ENCODE data around the gene PANK4.

The PANK4 gene

GRCh38 chr1:2495026-2495425 is 31.4 kb downstream of the PANK4 start:
- Mint-ChIP-seq H3K4me1 (peaks cover 72% of the 10 kb centered on the region), H3K36me3 (peaks cover 6% of the 10 kb centered on the region), H3K4me3 (no peak overlapping the region), H3K9me3 (no peaks in the 10 kb centered on the region), H3K27me3 (no peaks in the 10 kb centered on the region), H3K27ac (peak overlapping the region; percentile 73)
- ATAC-seq, result no peak

- no peaks in the 10 kb centered on the region for H3K9me3 Mint-ChIP-seq
- H3K36me3 Mint-ChIP-seq, result peaks cover 14% of the 10 kb centered on the region
- peaks cover 65% of the 10 kb centered on the region for H3K4me1 Mint-ChIP-seq
- no peak for ATAC-seq
- H3K27me3 Mint-ChIP-seq, result no peaks in the 10 kb centered on the region
- H3K4me3 Mint-ChIP-seq, result no peak overlapping the region
- peak overlapping the region; percentile 52 for H3K27ac Mint-ChIP-seq
Observed at GRCh38 chr1:2494323-2494693, 32.1 kb downstream of the PANK4 start.

GRCh38 chr1:2493691-2494322 is 32.6 kb downstream of the PANK4 start:
- H3K27ac Mint-ChIP-seq, result peak overlapping the region; percentile 52
- H3K4me1 Mint-ChIP-seq, result peaks cover 60% of the 10 kb centered on the region
- no peaks in the 10 kb centered on the region for H3K27me3 Mint-ChIP-seq
- no peak overlapping the region for H3K4me3 Mint-ChIP-seq
- ATAC-seq, result no peak
- peaks cover 19% of the 10 kb centered on the region for H3K36me3 Mint-ChIP-seq
- H3K9me3 Mint-ChIP-seq, result peaks cover 2% of the 10 kb centered on the region

- ATAC-seq, result no peak
- no peak overlapping the region for H3K4me3 Mint-ChIP-seq
- H3K4me1 Mint-ChIP-seq, result peaks cover 59% of the 10 kb centered on the region
- H3K9me3 Mint-ChIP-seq, result peaks cover 7% of the 10 kb centered on the region
- H3K27ac Mint-ChIP-seq, result peak overlapping the region; percentile 52
- no peaks in the 10 kb centered on the region for H3K27me3 Mint-ChIP-seq
- H3K36me3 Mint-ChIP-seq, result peaks cover 24% of the 10 kb centered on the region
Observed at GRCh38 chr1:2493218-2493617, 33.2 kb downstream of the PANK4 start.

GRCh38 chr1:2492091-2492490 is 34.3 kb downstream of the PANK4 start:
- H3K9me3 Mint-ChIP-seq, result peaks cover 10% of the 10 kb centered on the region
- ATAC-seq, result no peak
- no peaks in the 10 kb centered on the region for H3K27me3 Mint-ChIP-seq
- H3K4me1 Mint-ChIP-seq, result peaks cover 47% of the 10 kb centered on the region
- H3K36me3 Mint-ChIP-seq, result peaks cover 36% of the 10 kb centered on the region
- H3K4me3 Mint-ChIP-seq, result no peak overlapping the region
- H3K27ac Mint-ChIP-seq, result no peak overlapping the region

GRCh38 chr1:2489615-2490014 is 36.8 kb downstream of the PANK4 start:
- Mint-ChIP-seq H3K4me1 (peaks cover 29% of the 10 kb centered on the region), H3K36me3 (peaks cover 38% of the 10 kb centered on the region), H3K4me3 (no peak overlapping the region), H3K9me3 (peaks cover 10% of the 10 kb centered on the region), H3K27me3 (no peaks in the 10 kb centered on the region), H3K27ac (no peak overlapping the region)
- ATAC-seq, result no peak

- no peak overlapping the region for H3K27ac Mint-ChIP-seq
Observed at GRCh38 chr1:2488688-2489087, 37.7 kb downstream of the PANK4 start.

GRCh38 chr1:2486558-2486957 is 39.8 kb downstream of the PANK4 start:
- ATAC-seq, result no peak
- H3K36me3 Mint-ChIP-seq, result peaks cover 38% of the 10 kb centered on the region
- H3K4me1 Mint-ChIP-seq, result peaks cover 16% of the 10 kb centered on the region
- H3K9me3 Mint-ChIP-seq, result peaks cover 10% of the 10 kb centered on the region
- H3K27me3 Mint-ChIP-seq, result no peaks in the 10 kb centered on the region
- H3K27ac Mint-ChIP-seq, result no peak overlapping the region
- no peak overlapping the region for H3K4me3 Mint-ChIP-seq

More at GRCh38 chr1:2488688-2489087, 37.7 kb downstream of the PANK4 start:
- H3K9me3 Mint-ChIP-seq, result peaks cover 10% of the 10 kb centered on the region
- peaks cover 27% of the 10 kb centered on the region for H3K4me1 Mint-ChIP-seq
- no peak for ATAC-seq
- H3K36me3 Mint-ChIP-seq, result peaks cover 38% of the 10 kb centered on the region
- no peak overlapping the region for H3K4me3 Mint-ChIP-seq
- no peaks in the 10 kb centered on the region for H3K27me3 Mint-ChIP-seq

GRCh38 chr1:2486041-2486440 is 40.4 kb downstream of the PANK4 start:
- Mint-ChIP-seq H3K4me1 (peaks cover 22% of the 10 kb centered on the region), H3K4me3 (no peak overlapping the region), H3K27ac (no peak overlapping the region), H3K27me3 (no peaks in the 10 kb centered on the region), H3K9me3 (peaks cover 10% of the 10 kb centered on the region), H3K36me3 (peaks cover 34% of the 10 kb centered on the region)
- ATAC-seq, result no peak

- H3K27me3 Mint-ChIP-seq, result no peaks in the 10 kb centered on the region
- H3K27ac Mint-ChIP-seq, result no peak overlapping the region
Observed at GRCh38 chr1:2483970-2484369, 42.4 kb downstream of the PANK4 start.

GRCh38 chr1:2483026-2483425 is 43.4 kb downstream of the PANK4 start:
- peaks cover 27% of the 10 kb centered on the region for H3K4me1 Mint-ChIP-seq
- no peak for ATAC-seq
- peaks cover 11% of the 10 kb centered on the region for H3K36me3 Mint-ChIP-seq
- H3K27ac Mint-ChIP-seq, result no peak overlapping the region
- H3K9me3 Mint-ChIP-seq, result peaks cover 2% of the 10 kb centered on the region
- no peak overlapping the region for H3K4me3 Mint-ChIP-seq
- H3K27me3 Mint-ChIP-seq, result no peaks in the 10 kb centered on the region

More at GRCh38 chr1:2483970-2484369, 42.4 kb downstream of the PANK4 start:
- Mint-ChIP-seq H3K9me3 (peaks cover 10% of the 10 kb centered on the region), H3K4me3 (no peak overlapping the region), H3K4me1 (peaks cover 27% of the 10 kb centered on the region), H3K36me3 (peaks cover 21% of the 10 kb centered on the region)
- ATAC-seq, result no peak

- Mint-ChIP-seq H3K4me1 (peaks cover 27% of the 10 kb centered on the region), H3K27ac (no peak overlapping the region), H3K9me3 (no peaks in the 10 kb centered on the region), H3K36me3 (peaks cover 7% of the 10 kb centered on the region), H3K4me3 (no peak overlapping the region), H3K27me3 (no peaks in the 10 kb centered on the region)
- no peak for ATAC-seq
Observed at GRCh38 chr1:2482588-2482987, 43.8 kb downstream of the PANK4 start.

GRCh38 chr1:2481885-2482284 is 44.5 kb downstream of the PANK4 start:
- no peak for ATAC-seq
- Mint-ChIP-seq H3K4me3 (no peak overlapping the region), H3K27ac (no peak overlapping the region), H3K4me1 (peaks cover 27% of the 10 kb centered on the region), H3K36me3 (peaks cover under 1% of the 10 kb centered on the region), H3K9me3 (no peaks in the 10 kb centered on the region), H3K27me3 (no peaks in the 10 kb centered on the region)

- Mint-ChIP-seq H3K4me3 (no peak overlapping the region), H3K27me3 (no peaks in the 10 kb centered on the region), H3K9me3 (no peaks in the 10 kb centered on the region), H3K36me3 (no peaks in the 10 kb centered on the region), H3K27ac (no peak overlapping the region), H3K4me1 (peaks cover 27% of the 10 kb centered on the region)
- peak; percentile 21 for ATAC-seq
Observed at GRCh38 chr1:2480986-2481364, 45.4 kb downstream of the PANK4 start.

- Mint-ChIP-seq H3K27ac (no peak overlapping the region), H3K36me3 (no peaks in the 10 kb centered on the region), H3K27me3 (no peaks in the 10 kb centered on the region), H3K4me1 (peaks cover 27% of the 10 kb centered on the region), H3K9me3 (no peaks in the 10 kb centered on the region), H3K4me3 (no peak overlapping the region)
- no peak for ATAC-seq
Observed at GRCh38 chr1:2480236-2480985, 46.0 kb downstream of the PANK4 start.

- no peak overlapping the region for H3K4me3 Mint-ChIP-seq
- no peaks in the 10 kb centered on the region for H3K36me3 Mint-ChIP-seq
- ATAC-seq, result no peak
- no peaks in the 10 kb centered on the region for H3K27me3 Mint-ChIP-seq
- H3K27ac Mint-ChIP-seq, result no peak overlapping the region
- peaks cover 22% of the 10 kb centered on the region for H3K4me1 Mint-ChIP-seq
- no peaks in the 10 kb centered on the region for H3K9me3 Mint-ChIP-seq
Observed at GRCh38 chr1:2479618-2480017, 46.8 kb downstream of the PANK4 start.

Measured in stimulated activated memory B cell treated with anti-CD40 and anti-IgM and Interleukin-4, amounts not matched to agents 10 μg/mL and 1 μg/mL and 100 μg/mL, for 72 hours (primary cell).